B cell (primary cell): Measurements from ENCODE around the gene LRRC74A. TPM values are rescaled to one million over a fixed set of nuclear protein-coding genes. Genes with fewer than 3 reads are reported as not detected.

Source experiments
- ATAC-seq: fragments of 200-7000 bp; cut with Tn5 transposase; one replicate; pipeline ENCODE4 v1.10.0; 2021; ENCODE audit warnings: low read depth, mild to moderate bottlenecking, moderate number of reproducible peaks, moderate library complexity
- CTCF ChIA-PET: fragments of 350-600 bp; sonication (Branson Sonifier 250); formaldehyde crosslinking; loops from one replicate; lab custom pipeline; 2021; ENCODE audit warnings: antibody characterized with exemption, inconsistent platforms; lab: Charles Lee
- POLR2A ChIA-PET: fragments of 350-600 bp; sonication (Branson Sonifier 250); formaldehyde crosslinking; loops from one replicate; lab custom pipeline; 2021; ENCODE audit warnings: antibody characterized with exemption; lab: Charles Lee
- DNase-seq: peaks from one replicate; pipeline ENCODE4 v3.0.0; 2013
- H2AFZ ChIP-seq: 2 replicates; pipeline ENCODE4 v1.6.1; 2012; ENCODE audit warnings: mild to moderate bottlenecking, low read depth, low read length; ENCODE audit not compliant: insufficient read depth, poor library complexity, severe bottlenecking
- H3K27ac ChIP-seq, 2 donors: 1 replicate in 1 of 2; 2 replicates in 1 of 2; pipeline ENCODE4 v1.5.1; 2012 to 2013; ENCODE audit warnings: low read length in 2 of 2, mild to moderate bottlenecking in 2 of 2, moderate library complexity in 1 of 2
- H3K27me3 ChIP-seq, 4 experiments: fragments of 200-600 bp in 1 of 4; sonication (generic) in 1 of 4; replicated peaks in 1 of 4; 1 replicate in 2 of 4; 2 replicates in 2 of 4; pipeline versions ENCODE4 v1.6.1 to v1.7.0; 2013 to 2016; ENCODE audit warnings: low read length in 3 of 4, mild to moderate bottlenecking in 2 of 4, mixed read lengths in 1 of 4, moderate library complexity in 1 of 4; ENCODE audit not compliant: insufficient read depth in 4 of 4, control insufficient read depth in 3 of 4; ENCODE audit errors: control extremely low read depth in 1 of 4
- H3K36me3 ChIP-seq, 2 experiments: replicated peaks in 1 of 2; 1 replicate in 1 of 2; 2 replicates in 1 of 2; pipeline versions ENCODE4 v1.6.1 to v1.7.1; 2013; ENCODE audit warnings: low read length in 1 of 2; ENCODE audit not compliant: insufficient read depth in 2 of 2, control insufficient read depth in 1 of 2; ENCODE audit errors: control extremely low read depth in 1 of 2, extremely low read depth in 1 of 2
- H3K4me1 ChIP-seq, 2 donors: fragments of 200-600 bp in 1 of 2; sonication (generic) in 1 of 2; 1 replicate in 1 of 2; 2 replicates in 1 of 2; pipeline versions ENCODE4 v1.5.1 to v1.6.1; 2013 to 2017; ENCODE audit warnings: low read length in 2 of 2; ENCODE audit not compliant: control insufficient read depth in 2 of 2, insufficient read depth in 2 of 2
- H3K4me2 ChIP-seq: replicated peaks from 2 replicates; pipeline ENCODE3; 2012; ENCODE audit warnings: mild to moderate bottlenecking, low read depth, low read length; ENCODE audit not compliant: poor library complexity, severe bottlenecking
- H3K4me3 ChIP-seq, 5 experiments: fragments of 200-600 bp in 1 of 5; sonication (generic) in 1 of 5; 1 replicate in 3 of 5; 2 replicates in 2 of 5; pipeline versions ENCODE4 v1.5.1 to v1.7.0; 2011 to 2016; ENCODE audit warnings: low read length in 4 of 5, mild to moderate bottlenecking in 4 of 5, low read depth in 2 of 5, control low read depth in 1 of 5, moderate library complexity in 1 of 5; ENCODE audit not compliant: insufficient read depth in 1 of 5; ENCODE audit errors: control extremely low read depth in 1 of 5, extremely low read depth in 1 of 5
- H3K79me2 ChIP-seq: fragments of 200-600 bp; sonication (generic); one replicate; pipeline ENCODE4 v1.6.0; 2016; ENCODE audit warnings: low read length; ENCODE audit not compliant: control insufficient read depth, insufficient read depth
- H3K9ac ChIP-seq: fragments of 200-600 bp; sonication (generic); 2 replicates; pipeline ENCODE4 v1.6.1; 2017; ENCODE audit warnings: mild to moderate bottlenecking, low read length, moderate library complexity
- H3K9me3 ChIP-seq, 3 donors: one replicate each; pipeline versions ENCODE4 v1.6.1 to v1.7.1; 2013; ENCODE audit warnings: low read length in 2 of 3; ENCODE audit not compliant: control insufficient read depth in 2 of 3, insufficient read depth in 1 of 3; ENCODE audit errors: control extremely low read depth in 1 of 3
- H4K20me1 ChIP-seq: 2 replicates; pipeline ENCODE4 v1.6.0; 2012; ENCODE audit warnings: mild to moderate bottlenecking, low read length; ENCODE audit not compliant: insufficient read depth, control insufficient read depth, poor library complexity, severe bottlenecking
- H3K27ac Mint-ChIP-seq: one replicate; pipeline ENCODE4 v1.8.0; 2021; ENCODE audit warnings: mixed read lengths
- H3K27me3 Mint-ChIP-seq: one replicate; pipeline ENCODE4 v1.8.0; 2021; ENCODE audit warnings: mixed read lengths
- H3K4me1 Mint-ChIP-seq: one replicate; pipeline ENCODE4 v1.8.0; 2021; ENCODE audit warnings: mixed read lengths
- H3K4me3 Mint-ChIP-seq: one replicate; pipeline ENCODE4 v1.8.0; 2021; ENCODE audit warnings: mixed read lengths
- H3K9me3 Mint-ChIP-seq: one replicate; pipeline ENCODE4 v1.8.0; 2022; ENCODE audit warnings: mixed read lengths; ENCODE audit not compliant: insufficient read depth
- EZH2 ChIP-seq: IDR thresholded peaks from 2 replicates; pipeline ENCODE4 v1.6.1; 2012; ENCODE audit warnings: borderline replicate concordance, low read depth, mild to moderate bottlenecking, moderate library complexity, low read length; ENCODE audit not compliant: insufficient read depth, poor library complexity, severe bottlenecking
- WGBS: methylation state at CpG from one replicate; pipeline ENCODE4 v1.1.5; 2013; ENCODE audit warnings: missing lambda C conversion rate; ENCODE audit not compliant: insufficient coverage; 5-methylcytosine and 5-hydroxymethylcytosine counted together
- intact Hi-C: fragments of 100-400 bp; cut with micrococcal nuclease; formaldehyde crosslinking; loops from one replicate; pipeline ENCODE4 v1.10.0; 2022
- polyA plus RNA-seq: library from polyadenylated mRNA; depleted of rRNA; stranded (reverse); fragments of >200 nt; gene quantifications from 2 replicates; pipeline ENCODE4 v1.2.3, GENCODE V29; 2012
- total RNA-seq, 2 donors: library from RNA; stranded (reverse); fragments of 120-200 nt in 1 of 2; gene quantifications; 1 replicate in 1 of 2; 2 replicates in 1 of 2; pipeline versions ENCODE4 v1.2.3 to v1.2.4, GENCODE V29; 2013 to 2022
- TF ChIP-seq, protein P1 (sequence below): fragments of 200-600 bp; IDR thresholded peaks from one replicate; pipeline ENCODE4 v1.8.0; 2022; ENCODE audit warnings: antibody characterized with exemption, mild to moderate bottlenecking

Gene LRRC74A
- total and polyA plus RNA-seq, 2 donors (not counting 1 experiment from before 2014, with no cell fraction given) = not detected

DNA sequence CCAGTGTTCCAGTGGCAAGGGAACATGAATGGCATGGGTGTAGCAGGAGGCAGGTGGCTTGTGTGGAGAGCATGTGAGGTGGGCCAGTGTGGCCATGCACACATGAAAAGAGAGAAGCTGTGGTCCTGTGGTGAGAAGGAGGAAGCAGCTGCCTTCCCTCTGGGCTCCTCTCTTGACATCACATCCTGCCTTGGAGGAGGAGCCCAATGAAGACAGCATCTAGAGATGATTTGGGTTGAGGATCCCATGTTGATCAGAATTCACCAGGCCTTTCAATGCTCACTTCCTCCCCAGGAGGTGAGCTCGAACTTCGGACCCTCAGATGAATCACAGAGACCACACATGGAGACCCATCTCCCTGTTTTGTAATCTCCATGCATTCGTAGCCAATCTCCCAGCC is 82.6 kb downstream of the LRRC74A start:
- peak; percentile 90 for DNase-seq
- Mint-ChIP-seq H3K4me1 (peaks cover 35% of the 10 kb centered on the region), H3K9me3 (no peaks in the 10 kb centered on the region), H3K4me3 (peak overlapping the region; percentile 64), H3K27me3 (no peaks in the 10 kb centered on the region), H3K27ac (peak overlapping the region; percentile 96)
- peak overlapping the region; percentile 33 for H3K4me2 ChIP-seq
- no peaks in the 10 kb centered on the region for H4K20me1 ChIP-seq
- WGBS = 5% methylated on average over 2 of the region's 3 CpGs
- no peaks in the 10 kb centered on the region for H3K79me2 ChIP-seq
- H3K4me1 ChIP-seq = peaks cover 33 to 48% of the 10 kb centered on the region in 2 donors
- H3K9ac ChIP-seq = no peak overlapping the region
- H3K27ac ChIP-seq = peak overlapping the region; percentile 4 to 48
- TF ChIP-seq, protein P1, sequence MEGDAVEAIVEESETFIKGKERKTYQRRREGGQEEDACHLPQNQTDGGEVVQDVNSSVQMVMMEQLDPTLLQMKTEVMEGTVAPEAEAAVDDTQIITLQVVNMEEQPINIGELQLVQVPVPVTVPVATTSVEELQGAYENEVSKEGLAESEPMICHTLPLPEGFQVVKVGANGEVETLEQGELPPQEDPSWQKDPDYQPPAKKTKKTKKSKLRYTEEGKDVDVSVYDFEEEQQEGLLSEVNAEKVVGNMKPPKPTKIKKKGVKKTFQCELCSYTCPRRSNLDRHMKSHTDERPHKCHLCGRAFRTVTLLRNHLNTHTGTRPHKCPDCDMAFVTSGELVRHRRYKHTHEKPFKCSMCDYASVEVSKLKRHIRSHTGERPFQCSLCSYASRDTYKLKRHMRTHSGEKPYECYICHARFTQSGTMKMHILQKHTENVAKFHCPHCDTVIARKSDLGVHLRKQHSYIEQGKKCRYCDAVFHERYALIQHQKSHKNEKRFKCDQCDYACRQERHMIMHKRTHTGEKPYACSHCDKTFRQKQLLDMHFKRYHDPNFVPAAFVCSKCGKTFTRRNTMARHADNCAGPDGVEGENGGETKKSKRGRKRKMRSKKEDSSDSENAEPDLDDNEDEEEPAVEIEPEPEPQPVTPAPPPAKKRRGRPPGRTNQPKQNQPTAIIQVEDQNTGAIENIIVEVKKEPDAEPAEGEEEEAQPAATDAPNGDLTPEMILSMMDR = no peak
- TF ChIP-seq EZH2 = no peak
- no peaks in the 10 kb centered on the region for H3K36me3 ChIP-seq
- H2AFZ ChIP-seq = no peak overlapping the region
- CTCF ChIA-PET = interaction anchor here (0.6 to 15.6 kb wide), 6 partner anchors 9 to 158 kb away, joined by 3 to 267 read pairs (median 78); no protein-coding TSS in a partner anchor
- POLR2A ChIA-PET = interaction anchor here (0.5 to 1.2 kb wide), 6 partner anchors 18 to 120 kb away, joined by 3 to 13 read pairs (median 4); no protein-coding TSS in a partner anchor
- peak; percentile 65 for ATAC-seq
- peak overlapping the region in 1 of 5 experiments; percentile 7 for H3K4me3 ChIP-seq
- peaks cover 0 to 12% (median 0%) of the 10 kb centered on the region in 3 donors for H3K9me3 ChIP-seq
- intact Hi-C loops = loop anchor here (1.0 to 5.0 kb wide), 4 partner anchors 18 to 213 kb away; partner anchors contain the start of gene IRF2BPL
- no peaks in the 10 kb centered on the region for H3K27me3 ChIP-seq

DNA sequence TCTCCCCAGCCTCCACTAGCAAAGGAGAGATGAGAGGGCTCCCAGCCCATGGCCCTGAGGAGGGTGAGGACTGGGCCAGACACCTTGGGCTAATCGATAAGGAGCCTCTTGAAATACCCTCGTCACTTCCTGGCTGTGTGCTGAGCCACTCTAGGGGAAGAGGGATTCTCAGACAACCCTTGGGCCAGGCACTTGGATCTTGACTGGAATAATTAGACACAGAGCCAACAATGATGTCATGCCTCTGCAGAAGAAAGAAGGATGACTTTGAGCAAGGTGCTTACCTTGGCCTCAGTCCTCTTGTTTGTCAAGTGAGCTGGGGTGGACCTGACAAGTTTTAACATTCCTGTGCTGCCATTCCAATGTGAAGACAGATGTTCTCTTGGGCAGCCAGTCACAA is 83.1 kb downstream of the LRRC74A start:
- Mint-ChIP-seq H3K9me3 (no peaks in the 10 kb centered on the region), H3K4me3 (peak overlapping the region; percentile 64), H3K27me3 (no peaks in the 10 kb centered on the region), H3K27ac (peak overlapping the region; percentile 96), H3K4me1 (peaks cover 31% of the 10 kb centered on the region)
- no peak overlapping the region for H2AFZ ChIP-seq
- H3K79me2 ChIP-seq = no peaks in the 10 kb centered on the region
- peaks cover 30 to 43% of the 10 kb centered on the region in 2 donors for H3K4me1 ChIP-seq
- 78% methylated on average over 2 of the region's 2 CpGs for WGBS
- intact Hi-C loops = loop anchor here (1.0 to 5.0 kb wide), 4 partner anchors 18 to 213 kb away; partner anchors contain the start of gene IRF2BPL
- ATAC-seq = no peak
- DNase-seq = no peak
- ChIA-PET CTCF (interaction anchor here (0.6 to 15.6 kb wide), 6 partner anchors 8 to 157 kb away, joined by 3 to 267 read pairs (median 78); no protein-coding TSS in a partner anchor), POLR2A (interaction anchor here (0.6 to 1.2 kb wide), 4 partner anchors 36 to 119 kb away, joined by 3 to 13 read pairs (median 4); no protein-coding TSS in a partner anchor)
- no peaks in the 10 kb centered on the region for H3K27me3 ChIP-seq
- H3K9me3 ChIP-seq = peaks cover 0 to 12% (median 0%) of the 10 kb centered on the region in 3 donors
- H3K36me3 ChIP-seq = no peaks in the 10 kb centered on the region
- H3K9ac ChIP-seq = no peak overlapping the region
- TF ChIP-seq, protein P1 = no peak
- TF ChIP-seq EZH2 = no peak
- H3K4me2 ChIP-seq = peak overlapping the region; percentile 33
- H4K20me1 ChIP-seq = no peaks in the 10 kb centered on the region
- H3K4me3 ChIP-seq = peak overlapping the region in 1 of 5 experiments; percentile 7
- peak overlapping the region; percentile 4 to 48 for H3K27ac ChIP-seq
